ENCODE measurements around the gene USB1.

DNA sequence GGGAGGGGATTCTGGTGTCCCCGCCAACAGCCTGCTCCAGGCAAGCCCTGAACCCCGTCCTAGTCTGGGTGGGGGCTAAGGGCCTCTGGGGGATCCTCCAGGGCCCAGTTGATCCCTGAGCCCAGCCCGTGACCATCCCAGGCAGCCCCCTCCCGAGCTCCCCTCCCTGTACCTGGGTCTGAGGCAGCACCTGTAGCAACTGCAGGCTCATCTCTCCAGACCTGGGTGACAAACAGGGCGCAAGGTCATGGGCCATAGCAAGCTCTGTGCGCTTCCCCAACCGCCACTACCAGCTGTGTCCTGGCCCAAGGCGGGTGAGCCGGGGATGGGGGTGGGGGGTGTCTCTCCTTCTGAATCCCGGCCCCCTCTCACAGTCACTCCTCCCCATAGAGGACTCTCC lies 40.9 kb upstream of the USB1 start:
- TF ChIP-seq GATA2 (IDR thresholded peaks at IDR 0.05; ENCODE audit: low read depth, low read length) (no peak), GATA3 (IDR thresholded peaks at IDR 0.05; ENCODE audit: low read depth, low read length) (no peak)

Measured in SH-SY5Y (cell line).